Smooth muscle cell (in vitro differentiated cells): Measurements from ENCODE around the gene ARRB1. TPM values are rescaled to one million over a fixed set of nuclear protein-coding genes. Genes with fewer than 3 reads are reported as not detected.

Source experiments
- DNase-seq: peaks from one replicate; lab custom pipeline; 2025; ENCODE audit not compliant: unreplicated experiment; lab: John Stamatoyannopoulos, UW
- H2AFZ ChIP-seq: fragments of 200-600 bp; sonication (generic); 2 replicates; pipeline ENCODE4 v1.6.0; 2016; ENCODE audit warnings: antibody characterized with exemption, low read depth, mild to moderate bottlenecking
- H3F3A ChIP-seq: fragments of 200-600 bp; sonication (generic); 2 replicates; pipeline ENCODE4 v1.6.0; 2017; ENCODE audit warnings: antibody characterized with exemption, low read depth
- H3K27ac ChIP-seq: fragments of 200-600 bp; sonication (generic); 2 replicates; pipeline ENCODE4 v1.5.1; 2016; ENCODE audit warnings: low read depth, mild to moderate bottlenecking
- H3K27me3 ChIP-seq: fragments of 200-600 bp; sonication (generic); 2 replicates; pipeline ENCODE4 v1.6.1; 2016; ENCODE audit warnings: low read depth, mild to moderate bottlenecking
- H3K36me3 ChIP-seq: fragments of 200-600 bp; sonication (generic); 2 replicates; pipeline ENCODE4 v1.5.1; 2016; ENCODE audit warnings: low read depth
- H3K4me1 ChIP-seq: fragments of 200-600 bp; sonication (generic); 2 replicates; pipeline ENCODE4 v1.5.1; 2016; ENCODE audit warnings: low read depth
- H3K4me2 ChIP-seq: fragments of 200-600 bp; sonication (generic); 2 replicates; pipeline ENCODE4 v1.6.0; 2016; ENCODE audit warnings: mild to moderate bottlenecking
- H3K4me3 ChIP-seq: fragments of 200-600 bp; sonication (generic); 2 replicates; pipeline ENCODE4 v1.5.1; 2016; ENCODE audit warnings: mild to moderate bottlenecking
- H3K79me2 ChIP-seq: fragments of 200-600 bp; sonication (generic); 2 replicates; pipeline ENCODE4 v1.6.0; 2016; ENCODE audit warnings: low read depth, mild to moderate bottlenecking
- H3K9ac ChIP-seq: fragments of 200-600 bp; sonication (generic); 2 replicates; pipeline ENCODE4 v1.6.0; 2016; ENCODE audit warnings: low read depth
- H3K9me3 ChIP-seq: fragments of 200-600 bp; sonication (generic); replicated peaks from 2 replicates; pipeline ENCODE4 v1.5.1; 2016; ENCODE audit warnings: low read depth
- H4K20me1 ChIP-seq: fragments of 200-600 bp; sonication (generic); 2 replicates; pipeline ENCODE4 v1.6.0; 2016; ENCODE audit warnings: low read depth
- WGBS: methylation state at CpG from one replicate; pipeline ENCODE4 v1.1.7; 2016; ENCODE audit warnings: low lambda C conversion rate; 5-methylcytosine and 5-hydroxymethylcytosine counted together
- polyA plus RNA-seq: library from polyadenylated mRNA; unstranded; fragments of >200 nt; fragmentation: Nextera tagmentation; extraction: Ambion mirVana; gene quantifications from 2 replicates; pipeline ENCODE4 v1.2.1, GENCODE V29; 2016
- total RNA-seq: library from RNA; depleted of rRNA; stranded (reverse); fragments of >200 nt; gene quantifications from 2 replicates; pipeline ENCODE4 v1.2.3, GENCODE V29; 2014
- TF ChIP-seq, protein P1 (sequence below): fragments of 200-600 bp; sonication (generic); IDR thresholded peaks from 2 replicates; pipeline ENCODE4 v1.5.1; 2017; ENCODE audit warnings: borderline replicate concordance, mild to moderate bottlenecking, antibody characterized with exemption; ENCODE audit not compliant: insufficient read depth, poor library complexity, severe bottlenecking

ARRB1 gene
- total and polyA plus RNA-seq, 2 experiments from 2014 or later, result 4.6 to 16.9 TPM

DNA sequence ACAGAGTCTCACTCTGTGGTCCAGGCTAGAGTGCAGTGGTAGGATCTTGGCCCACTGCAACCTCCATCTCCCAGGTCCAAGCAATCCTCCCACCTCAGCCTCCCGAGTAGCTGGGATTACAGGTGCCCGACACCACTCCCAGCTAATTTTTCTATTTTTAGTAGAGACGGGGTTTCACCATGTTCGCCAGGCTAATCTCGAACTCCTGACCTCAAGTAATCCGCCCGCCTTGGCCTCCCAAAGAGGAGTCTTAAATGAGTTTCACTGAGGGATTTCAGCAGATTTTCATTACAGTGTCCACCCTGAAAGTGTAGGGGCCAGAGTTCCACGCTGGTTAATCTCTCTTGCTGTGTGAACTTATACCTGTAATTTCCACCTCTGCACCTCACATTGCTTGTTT, 47.4 kb upstream of the ARRB1 start:
- no peak for DNase-seq
- Histone ChIP-seq H3K27me3 (no peaks in the 10 kb centered on the region), H2AFZ (peak overlapping the region; percentile 89), H3K27ac (no peak overlapping the region), H3K9me3 (no peaks in the 10 kb centered on the region), H3K9ac (no peak overlapping the region), H3K4me1 (peaks cover 15% of the 10 kb centered on the region), H3K79me2 (peaks cover 46% of the 10 kb centered on the region), H3K4me3 (no peak overlapping the region), H3F3A (peaks cover 16% of the 10 kb centered on the region), H3K4me2 (no peak overlapping the region), H4K20me1 (peaks cover 44% of the 10 kb centered on the region), H3K36me3 (no peaks in the 10 kb centered on the region)
- TF ChIP-seq, protein P1, sequence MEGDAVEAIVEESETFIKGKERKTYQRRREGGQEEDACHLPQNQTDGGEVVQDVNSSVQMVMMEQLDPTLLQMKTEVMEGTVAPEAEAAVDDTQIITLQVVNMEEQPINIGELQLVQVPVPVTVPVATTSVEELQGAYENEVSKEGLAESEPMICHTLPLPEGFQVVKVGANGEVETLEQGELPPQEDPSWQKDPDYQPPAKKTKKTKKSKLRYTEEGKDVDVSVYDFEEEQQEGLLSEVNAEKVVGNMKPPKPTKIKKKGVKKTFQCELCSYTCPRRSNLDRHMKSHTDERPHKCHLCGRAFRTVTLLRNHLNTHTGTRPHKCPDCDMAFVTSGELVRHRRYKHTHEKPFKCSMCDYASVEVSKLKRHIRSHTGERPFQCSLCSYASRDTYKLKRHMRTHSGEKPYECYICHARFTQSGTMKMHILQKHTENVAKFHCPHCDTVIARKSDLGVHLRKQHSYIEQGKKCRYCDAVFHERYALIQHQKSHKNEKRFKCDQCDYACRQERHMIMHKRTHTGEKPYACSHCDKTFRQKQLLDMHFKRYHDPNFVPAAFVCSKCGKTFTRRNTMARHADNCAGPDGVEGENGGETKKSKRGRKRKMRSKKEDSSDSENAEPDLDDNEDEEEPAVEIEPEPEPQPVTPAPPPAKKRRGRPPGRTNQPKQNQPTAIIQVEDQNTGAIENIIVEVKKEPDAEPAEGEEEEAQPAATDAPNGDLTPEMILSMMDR, result no peak
- 76% methylated on average over 8 of the region's 8 CpGs for WGBS

DNA sequence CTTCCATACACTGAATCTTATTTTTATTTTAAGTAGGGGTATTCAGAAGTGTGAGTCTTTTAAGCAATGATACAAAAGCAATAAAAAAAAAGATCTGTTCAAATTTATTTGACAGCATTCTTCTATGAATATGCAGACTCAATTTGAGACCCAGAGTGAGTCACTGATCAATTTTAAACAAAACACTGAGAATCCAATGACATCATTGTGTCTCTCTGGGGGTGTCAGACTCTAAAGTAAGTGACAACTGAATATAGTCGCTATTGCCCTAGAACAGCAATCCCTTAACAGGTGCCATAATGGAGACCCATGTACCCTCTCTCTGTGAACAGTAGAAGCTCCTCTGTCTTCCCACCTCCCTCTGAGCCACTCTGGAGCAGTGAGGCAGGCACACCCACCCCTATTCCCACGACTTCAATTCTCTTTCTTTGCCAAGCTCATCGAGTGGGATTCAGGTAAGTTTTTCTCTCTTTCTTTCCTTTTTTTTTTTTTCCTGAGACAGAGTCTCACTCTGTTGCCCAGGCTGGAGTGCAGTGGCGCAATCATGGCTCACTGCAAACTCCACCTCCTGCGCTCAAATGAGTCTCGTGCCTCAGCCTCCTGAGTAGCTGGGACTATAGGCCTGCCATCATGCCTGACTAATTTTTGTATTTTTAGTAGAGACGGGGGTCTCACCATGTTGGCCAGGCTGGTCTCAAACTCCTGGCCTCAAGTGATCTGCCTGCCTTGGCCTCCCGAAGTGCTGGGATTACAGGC, 42.8 kb upstream of the ARRB1 start:
- TF ChIP-seq, protein P1, result no peak
- Histone ChIP-seq H3K79me2 (no peaks in the 10 kb centered on the region), H3K36me3 (no peaks in the 10 kb centered on the region), H3K4me1 (no peaks in the 10 kb centered on the region), H2AFZ (no peak overlapping the region), H3K4me2 (no peak overlapping the region), H3K27ac (no peak overlapping the region), H3K9me3 (no peaks in the 10 kb centered on the region), H3K27me3 (no peaks in the 10 kb centered on the region), H4K20me1 (no peaks in the 10 kb centered on the region), H3K4me3 (no peak overlapping the region), H3F3A (no peaks in the 10 kb centered on the region), H3K9ac (no peak overlapping the region)
- WGBS, result 58% methylated on average over 8 of the region's 8 CpGs
- DNase-seq, result no peak

DNA sequence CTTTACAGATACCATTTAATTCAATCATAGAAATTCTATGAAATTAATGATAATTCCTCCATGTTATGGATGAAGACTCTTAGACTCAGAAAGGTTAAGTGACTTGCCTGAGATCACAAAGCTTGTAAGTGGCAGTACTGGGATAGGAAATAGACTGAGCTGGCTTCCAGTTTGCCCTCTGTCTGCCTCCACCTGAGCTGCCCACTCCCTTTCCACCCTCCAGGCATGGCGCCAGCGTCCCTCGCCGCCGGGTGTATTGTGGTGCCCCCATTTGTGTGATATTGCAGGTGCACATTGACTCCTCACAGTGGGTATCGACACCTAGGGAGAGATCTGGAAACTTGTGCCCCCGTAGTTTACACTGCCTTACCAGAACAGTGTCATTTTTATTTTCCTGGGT, 38.5 kb upstream of the ARRB1 start:
- H3K27me3 ChIP-seq, result no peaks in the 10 kb centered on the region
- H2AFZ ChIP-seq, result no peak overlapping the region
- 97% methylated on average over 7 of the region's 7 CpGs for WGBS
- H3K9ac ChIP-seq, result no peak overlapping the region
- H3K36me3 ChIP-seq, result no peaks in the 10 kb centered on the region
- H3K4me2 ChIP-seq, result no peak overlapping the region
- TF ChIP-seq, protein P1, result no peak
- H4K20me1 ChIP-seq, result no peaks in the 10 kb centered on the region
- H3K4me1 ChIP-seq, result no peaks in the 10 kb centered on the region
- H3F3A ChIP-seq, result peaks cover 3% of the 10 kb centered on the region
- H3K9me3 ChIP-seq, result no peaks in the 10 kb centered on the region
- no peak for DNase-seq
- H3K27ac ChIP-seq, result no peak overlapping the region
- H3K4me3 ChIP-seq, result no peak overlapping the region
- H3K79me2 ChIP-seq, result no peaks in the 10 kb centered on the region

DNA sequence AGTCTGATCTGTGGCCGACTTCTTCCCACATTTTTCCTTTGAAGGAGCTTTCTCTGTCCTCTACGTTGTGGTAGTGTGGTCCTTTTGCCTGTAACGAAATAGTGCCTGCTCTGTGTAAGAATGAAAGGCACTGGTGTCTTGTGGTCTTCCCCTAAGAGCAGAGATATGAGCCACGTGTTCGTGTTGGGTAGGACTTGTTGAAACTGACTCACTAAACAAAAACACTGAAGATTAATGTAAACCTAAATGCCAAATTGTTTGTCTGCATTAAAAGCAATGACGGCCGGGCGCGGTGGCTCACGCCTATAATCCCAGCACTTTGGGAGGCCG, 37.8 kb upstream of the ARRB1 start:
- no peaks in the 10 kb centered on the region for H3K27me3 ChIP-seq
- no peak overlapping the region for H3K9ac ChIP-seq
- H3K9me3 ChIP-seq, result no peaks in the 10 kb centered on the region
- H3K4me2 ChIP-seq, result peak overlapping the region; percentile 63
- H3K4me1 ChIP-seq, result no peaks in the 10 kb centered on the region
- no peaks in the 10 kb centered on the region for H4K20me1 ChIP-seq
- no peak overlapping the region for H3K27ac ChIP-seq
- no peak overlapping the region for H3K4me3 ChIP-seq
- WGBS, result 43% methylated on average over 11 of the region's 11 CpGs
- peaks cover 3% of the 10 kb centered on the region for H3F3A ChIP-seq
- no peaks in the 10 kb centered on the region for H3K79me2 ChIP-seq
- peak overlapping the region; percentile 46 for H2AFZ ChIP-seq
- H3K36me3 ChIP-seq, result no peaks in the 10 kb centered on the region
- no peak for DNase-seq
- TF ChIP-seq, protein P1, result no peak
